NCI-H226 (cell line): Measurements from ENCODE around the gene ACE.

Experiments
- DNase-seq: peaks from one replicate; pipeline ENCODE4 v3.0.0-alpha.2; 2015

ACE gene

DNA sequence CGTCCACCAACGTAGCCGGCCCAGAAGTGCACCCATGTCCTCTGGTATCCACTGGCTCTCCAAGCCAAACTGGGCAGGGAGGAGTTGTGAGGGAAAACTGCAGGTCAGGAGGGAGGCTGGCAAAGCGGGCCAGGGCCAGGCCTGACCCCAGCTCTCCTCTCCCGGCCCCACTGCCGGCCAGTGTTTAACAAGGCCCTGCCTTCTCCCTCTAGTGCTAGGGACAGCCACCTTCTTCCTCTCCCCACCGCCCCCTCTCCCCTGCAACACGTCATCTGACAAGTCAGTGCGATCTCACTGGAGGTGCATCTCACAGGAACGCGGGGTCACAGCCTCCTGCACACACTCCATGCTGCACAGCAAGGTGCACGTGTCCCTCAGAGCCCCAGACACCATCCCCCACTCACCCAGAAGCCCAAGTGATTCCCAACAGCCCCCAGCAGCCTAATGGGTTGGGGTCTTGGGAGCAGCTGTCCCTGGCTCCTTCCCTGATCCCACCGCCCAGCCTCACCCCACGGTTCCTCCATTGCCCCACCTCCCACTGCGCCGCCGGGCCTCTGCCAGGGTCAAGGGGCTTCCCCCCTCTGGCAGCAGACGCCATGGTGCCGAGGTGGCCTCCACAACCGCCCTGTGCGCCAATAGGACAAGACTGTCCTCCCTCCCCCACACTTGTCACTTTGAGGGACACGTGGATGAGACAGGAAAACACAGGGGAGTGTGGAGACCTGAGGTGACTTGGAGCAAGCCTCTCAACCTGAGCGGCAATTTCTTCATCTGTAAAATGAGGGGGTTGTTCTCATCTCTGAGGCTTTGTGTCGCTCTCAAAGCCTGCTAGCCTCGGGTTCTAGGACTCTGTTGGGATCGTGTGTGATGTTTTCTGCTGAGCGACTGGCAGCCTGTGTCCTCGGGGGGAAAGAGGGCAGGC, 1.1 kb upstream of the ACE start:
- no peak for DNase-seq

DNA sequence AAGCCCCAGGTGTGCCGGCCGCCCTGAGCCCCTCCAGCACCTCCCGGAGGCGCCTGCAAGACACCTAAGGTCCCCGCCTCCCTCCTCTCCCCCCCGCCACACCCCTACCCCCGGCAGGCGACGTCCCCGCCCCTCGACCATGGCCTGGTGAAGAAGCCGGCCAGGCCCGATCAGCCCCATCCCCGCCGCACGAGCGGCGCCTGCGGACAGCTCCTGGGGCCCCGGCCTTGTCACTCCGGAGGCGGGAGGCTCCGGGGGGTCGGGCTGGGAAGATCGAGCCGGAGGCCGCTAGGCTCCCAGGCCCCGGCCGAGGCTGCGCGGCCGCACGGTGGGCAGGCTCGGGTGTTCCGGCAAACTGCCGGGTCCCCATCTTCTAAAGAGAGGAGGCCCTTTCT, 405 bp upstream of the ACE start:
- DNase-seq, result no peak

DNA sequence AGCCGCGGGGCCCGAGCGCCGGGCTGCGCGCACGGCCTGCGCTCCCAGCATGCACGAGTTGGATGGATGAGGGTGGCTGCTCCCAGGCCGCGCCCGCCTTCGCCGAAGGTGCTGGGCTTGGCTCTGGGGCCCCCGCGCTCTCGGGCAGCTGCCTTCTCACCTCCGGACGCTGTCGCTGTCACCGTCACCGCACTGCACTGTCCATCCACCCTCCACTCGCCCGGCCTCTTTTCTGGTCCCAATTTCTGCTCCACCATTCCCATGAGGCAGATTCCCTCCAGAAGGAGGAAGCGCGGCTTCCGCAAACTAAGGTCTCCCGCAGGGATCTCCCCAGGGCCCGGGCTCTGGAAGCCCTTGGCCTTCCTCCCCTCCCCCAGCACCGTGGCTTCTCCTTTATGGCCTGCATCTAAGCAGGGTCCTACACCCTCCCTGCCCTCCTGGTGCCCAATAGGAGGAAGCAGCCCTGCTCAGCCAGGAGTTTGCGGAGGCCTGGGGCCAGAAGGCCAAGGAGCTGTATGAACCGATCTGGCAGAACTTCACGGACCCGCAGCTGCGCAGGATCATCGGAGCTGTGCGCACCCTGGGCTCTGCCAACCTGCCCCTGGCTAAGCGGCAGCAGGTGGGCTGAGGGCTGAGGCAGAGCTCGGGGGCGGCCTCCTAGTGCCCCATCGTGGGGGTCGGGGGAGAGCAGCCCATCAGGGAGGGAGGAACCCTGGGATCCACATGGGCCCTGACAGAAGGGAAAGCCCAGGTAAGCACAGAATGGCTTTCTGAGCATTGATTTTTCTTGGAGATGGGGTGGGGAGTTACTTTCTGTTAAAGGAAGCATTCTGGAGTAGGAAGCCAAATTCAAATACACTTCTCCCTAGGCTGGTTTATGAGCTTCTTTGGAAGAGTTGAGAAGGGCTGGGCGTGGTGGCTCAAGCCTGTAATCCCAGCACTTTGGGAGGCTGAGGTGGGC, 899 bp downstream of the ACE start:
- no peak for DNase-seq

DNA sequence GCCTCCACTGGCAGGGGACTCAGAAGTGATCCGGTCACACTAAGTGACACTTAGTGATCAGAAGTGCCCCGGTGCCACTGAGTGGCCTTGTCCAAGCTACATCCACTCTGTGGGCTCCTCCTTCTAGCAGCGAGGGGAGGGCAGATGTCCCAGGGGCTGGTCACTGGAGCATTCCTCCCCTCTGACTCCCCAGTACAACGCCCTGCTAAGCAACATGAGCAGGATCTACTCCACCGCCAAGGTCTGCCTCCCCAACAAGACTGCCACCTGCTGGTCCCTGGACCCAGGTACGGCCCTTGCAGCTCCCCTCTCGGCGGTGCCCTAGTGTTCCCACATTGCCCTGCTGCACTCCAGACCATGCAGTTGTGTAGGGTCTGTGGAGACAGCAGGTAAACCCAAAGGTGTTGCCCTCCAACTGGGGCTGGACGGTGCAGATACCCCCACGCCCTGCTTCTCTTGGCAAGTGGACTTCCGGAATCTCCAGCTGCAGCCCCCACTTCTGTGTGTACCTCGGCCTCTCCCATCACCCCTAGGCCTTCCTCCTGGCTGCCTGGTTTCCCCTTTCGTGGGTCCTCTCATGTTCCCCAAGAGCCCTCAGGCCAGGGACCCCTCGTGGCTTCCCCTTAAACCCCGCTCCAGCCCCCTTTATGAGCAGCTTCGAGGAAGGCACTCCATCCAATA, 2.1 kb downstream of the ACE start:
- DNase-seq, result peak; percentile 87

DNA sequence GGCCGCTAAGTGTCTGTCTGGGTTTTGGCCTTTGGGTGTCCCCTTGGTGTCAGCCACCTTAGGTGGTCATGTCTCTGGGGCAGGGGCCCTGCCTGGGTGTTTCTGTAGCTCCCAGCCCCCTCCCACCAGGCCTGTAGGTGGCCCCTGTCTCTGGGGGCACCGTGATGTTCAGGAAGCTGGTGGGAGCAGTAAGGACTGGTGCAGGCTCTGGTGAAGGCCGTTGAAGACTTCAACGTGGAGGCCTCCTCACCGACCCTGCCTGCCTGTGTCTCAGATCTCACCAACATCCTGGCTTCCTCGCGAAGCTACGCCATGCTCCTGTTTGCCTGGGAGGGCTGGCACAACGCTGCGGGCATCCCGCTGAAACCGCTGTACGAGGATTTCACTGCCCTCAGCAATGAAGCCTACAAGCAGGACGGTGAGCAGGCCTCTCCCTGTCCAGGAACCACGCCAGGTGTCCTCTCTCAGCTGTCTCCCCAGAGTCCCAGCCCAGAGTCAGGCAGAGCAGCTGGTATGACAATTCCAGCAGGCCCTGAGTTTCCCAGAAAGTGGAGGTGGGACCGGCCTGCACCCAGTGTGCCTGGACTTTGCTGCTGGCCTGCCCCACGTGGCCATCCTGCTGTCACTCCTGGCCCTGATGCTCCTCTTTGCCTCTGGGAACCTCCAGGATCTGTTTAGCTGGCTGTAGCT, 2.8 kb downstream of the ACE start:
- DNase-seq, result no peak

- DNase-seq, result no peak
Observed at GRCh38 chr17:63480192-63480784, 3.4 kb downstream of the ACE start.

- no peak for DNase-seq
Observed at GRCh38 chr17:63480826-63481487, 4.1 kb downstream of the ACE start.

DNA sequence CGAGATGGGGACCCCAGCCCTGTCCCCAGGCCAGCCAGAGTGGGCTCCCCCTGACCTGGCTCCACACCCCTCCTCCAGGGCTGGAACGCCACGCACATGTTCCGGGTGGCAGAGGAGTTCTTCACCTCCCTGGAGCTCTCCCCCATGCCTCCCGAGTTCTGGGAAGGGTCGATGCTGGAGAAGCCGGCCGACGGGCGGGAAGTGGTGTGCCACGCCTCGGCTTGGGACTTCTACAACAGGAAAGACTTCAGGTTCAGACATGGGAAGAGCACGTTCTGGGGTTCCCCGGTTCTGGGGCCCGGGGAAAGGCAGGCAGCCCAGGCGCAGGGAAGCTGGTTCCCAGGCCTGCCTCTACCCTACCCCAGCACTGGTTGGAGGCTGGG, 4.6 kb downstream of the ACE start:
- DNase-seq, result no peak

- DNase-seq, result no peak
Observed at GRCh38 chr17:63482509-63482908, 5.6 kb downstream of the ACE start.

DNA sequence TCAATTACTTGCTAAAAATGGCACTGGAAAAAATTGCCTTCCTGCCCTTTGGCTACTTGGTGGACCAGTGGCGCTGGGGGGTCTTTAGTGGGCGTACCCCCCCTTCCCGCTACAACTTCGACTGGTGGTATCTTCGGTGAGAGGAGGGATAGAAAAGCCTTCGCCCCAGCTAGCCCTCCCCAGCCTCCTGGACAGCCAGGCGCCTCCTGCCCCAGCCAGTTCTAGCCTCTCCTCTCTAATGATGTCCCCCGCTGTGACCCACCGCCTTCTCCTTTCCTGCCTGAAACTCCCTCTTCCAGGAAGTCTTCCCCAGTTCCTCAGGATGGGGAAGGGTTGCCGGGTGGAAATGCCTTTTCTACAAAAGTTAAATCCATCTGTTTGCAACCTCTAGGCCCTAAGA, 6.2 kb downstream of the ACE start:
- DNase-seq, result no peak

DNA sequence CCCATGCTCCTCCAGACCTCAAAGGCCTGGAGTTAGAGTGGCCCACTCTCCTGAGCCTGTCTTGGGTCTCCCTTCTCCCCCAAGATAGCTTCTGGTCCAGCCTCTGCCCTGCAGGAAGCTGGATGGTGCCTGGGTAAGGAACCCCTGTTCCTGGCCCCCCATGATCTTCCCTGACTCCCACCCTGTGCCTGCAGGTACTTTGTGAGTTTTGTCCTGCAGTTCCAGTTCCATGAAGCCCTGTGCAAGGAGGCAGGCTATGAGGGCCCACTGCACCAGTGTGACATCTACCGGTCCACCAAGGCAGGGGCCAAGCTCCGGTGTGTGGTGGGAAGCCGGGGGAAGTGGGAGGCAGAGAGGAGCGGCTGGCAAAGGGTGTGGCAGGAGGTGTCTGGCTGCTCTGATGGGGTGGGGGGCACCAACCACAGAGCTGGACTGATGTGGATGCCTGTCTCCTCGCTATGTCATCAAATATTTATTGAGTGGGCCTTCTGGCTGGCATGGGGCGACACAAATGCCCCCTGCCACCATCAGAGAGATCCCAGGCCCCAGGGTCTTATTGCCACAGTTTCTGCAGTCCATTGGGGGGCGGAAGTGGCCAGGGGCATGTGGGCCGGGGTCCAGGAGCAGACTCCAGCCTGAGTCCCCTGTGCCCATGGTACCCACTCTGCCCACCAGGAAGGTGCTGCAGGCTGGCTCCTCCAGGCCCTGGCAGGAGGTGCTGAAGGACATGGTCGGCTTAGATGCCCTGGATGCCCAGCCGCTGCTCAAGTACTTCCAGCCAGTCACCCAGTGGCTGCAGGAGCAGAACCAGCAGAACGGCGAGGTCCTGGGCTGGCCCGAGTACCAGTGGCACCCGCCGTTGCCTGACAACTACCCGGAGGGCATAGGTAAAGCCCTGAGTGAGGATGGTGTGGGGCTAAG, 7.1 kb downstream of the ACE start:
- no peak for DNase-seq

- DNase-seq, result no peak
Observed at GRCh38 chr17:63486317-63487013, 9.6 kb downstream of the ACE start.

DNA sequence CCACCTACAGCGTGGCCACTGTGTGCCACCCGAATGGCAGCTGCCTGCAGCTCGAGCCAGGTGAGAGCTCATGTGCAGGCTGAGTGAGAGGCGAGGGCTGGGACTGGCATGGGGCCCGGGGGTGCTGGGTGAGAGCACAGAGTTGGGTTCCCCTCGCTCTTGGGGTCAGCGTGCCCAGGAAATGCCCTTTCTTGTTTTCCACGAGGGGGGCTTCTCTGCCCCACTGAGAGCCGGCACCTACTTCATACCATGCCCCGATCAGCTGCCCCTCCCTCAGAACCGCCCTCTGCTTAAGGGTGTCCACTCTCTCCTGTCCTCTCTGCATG, 10.1 kb downstream of the ACE start:
- DNase-seq, result no peak

DNA sequence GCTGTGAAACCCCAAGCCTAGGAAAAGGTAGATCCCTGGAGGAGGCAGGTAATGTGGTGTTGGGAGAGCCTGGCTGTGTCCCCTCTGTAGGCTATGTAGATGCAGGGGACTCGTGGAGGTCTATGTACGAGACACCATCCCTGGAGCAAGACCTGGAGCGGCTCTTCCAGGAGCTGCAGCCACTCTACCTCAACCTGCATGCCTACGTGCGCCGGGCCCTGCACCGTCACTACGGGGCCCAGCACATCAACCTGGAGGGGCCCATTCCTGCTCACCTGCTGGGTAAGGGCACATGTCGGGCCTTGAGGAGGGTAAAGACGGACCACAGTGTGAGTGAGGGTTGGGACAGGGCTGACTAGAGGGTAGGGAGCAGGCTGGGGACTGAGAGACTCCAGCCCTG, 12.0 kb downstream of the ACE start:
- no peak for DNase-seq

- no peak for DNase-seq
Observed at GRCh38 chr17:63489291-63489690, 12.4 kb downstream of the ACE start.

DNA sequence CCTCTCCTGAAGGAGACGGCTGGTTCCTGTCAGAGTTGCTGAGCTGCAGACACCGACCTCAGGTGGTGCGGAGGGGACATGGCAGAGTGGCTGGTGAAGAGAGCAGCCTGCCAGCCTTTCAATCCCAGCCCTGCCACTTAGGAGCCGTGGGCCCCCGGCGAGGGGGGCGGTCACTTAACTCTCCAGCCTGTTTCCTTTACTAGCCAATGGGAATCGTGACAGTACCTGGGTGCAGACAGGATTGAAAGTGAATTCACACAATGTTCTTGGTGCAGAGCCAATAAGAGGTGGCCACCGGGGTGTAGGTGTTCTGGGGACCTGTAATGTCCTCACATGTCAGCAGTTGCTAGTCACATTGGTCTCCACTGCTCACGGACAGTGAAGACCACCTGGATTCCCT, 13.5 kb downstream of the ACE start:
- DNase-seq, result no peak

GRCh38 chr17:63490858-63491400, 14.1 kb downstream of the ACE start:
- no peak for DNase-seq

DNA sequence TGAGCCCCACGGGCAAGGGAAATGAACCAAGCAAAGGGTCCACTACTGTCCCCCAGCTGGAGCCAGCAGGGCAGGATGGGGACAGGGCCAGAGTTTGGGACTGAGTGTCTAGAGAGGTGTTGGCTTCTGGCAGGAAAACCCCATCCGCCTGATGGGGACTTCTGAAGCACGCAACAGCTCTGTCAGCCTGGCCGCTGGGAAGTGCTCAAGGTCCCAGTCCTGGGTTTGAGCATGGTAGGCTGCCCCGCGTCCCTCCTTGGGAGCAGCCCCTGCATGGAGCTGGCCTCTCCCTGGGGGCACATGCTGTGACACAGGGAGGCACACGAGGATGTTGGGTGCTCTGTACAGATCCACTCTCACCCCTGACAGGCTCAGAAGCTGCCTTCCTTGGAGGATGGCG, 14.6 kb downstream of the ACE start:
- no peak for DNase-seq

DNA sequence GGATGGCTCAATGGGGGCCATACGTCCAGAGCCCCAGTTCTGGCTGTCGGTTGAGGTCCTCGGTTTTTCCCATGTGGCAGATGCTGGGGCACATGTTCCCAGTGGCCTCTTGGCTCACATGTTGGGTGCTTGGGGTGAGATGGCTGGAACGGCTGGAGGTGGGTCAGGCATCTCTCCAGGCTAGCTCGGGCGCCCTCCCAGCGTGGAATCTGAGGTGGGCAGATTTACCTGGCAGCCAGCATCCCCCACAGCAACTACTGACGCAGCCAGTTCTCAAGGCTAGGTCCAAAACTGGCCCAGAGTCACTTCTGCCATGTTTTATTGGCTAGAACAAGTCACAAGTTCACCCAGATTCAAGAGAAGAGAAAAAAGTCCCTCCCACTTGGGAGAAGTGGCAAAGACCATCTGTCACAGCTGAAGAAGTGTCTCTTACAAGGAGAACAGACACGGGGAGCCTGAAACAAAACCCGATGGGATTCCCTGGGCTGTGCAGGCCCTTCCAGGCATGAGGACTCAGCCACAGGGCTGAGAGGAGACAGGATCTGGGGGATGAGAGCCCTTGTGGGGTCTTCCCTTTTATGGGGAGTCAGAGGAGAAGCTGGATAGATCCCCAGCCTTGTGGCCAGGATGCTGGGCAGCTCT, 15.2 kb downstream of the ACE start:
- DNase-seq, result no peak
